SK-N-SH (cell line): Measurements from ENCODE around the gene MYO7A. TPM values are rescaled to one million over a fixed set of nuclear protein-coding genes. Genes with fewer than 3 reads are reported as not detected.

Experiments used
- CTCF ChIA-PET: fragments of 300-600, 350-600 bp; formaldehyde crosslinking; extraction: SDS; loops from one replicate; lab custom pipeline; 2021; lab: Yijun Ruan, JAX
- POLR2A ChIA-PET: fragments of 350-600 bp; sonication (Branson Sonifier 250); formaldehyde crosslinking; extraction: SDS; loops from one replicate; lab custom pipeline; 2020; ENCODE audit warnings: antibody characterized with exemption, inconsistent platforms; lab: Yijun Ruan, JAX
- DNase-seq: peaks from one replicate; pipeline ENCODE4 v3.0.0; 2012
- H2AFZ ChIP-seq: fragments of 200-600 bp; sonication (generic); 2 replicates; pipeline ENCODE4 v1.8.1; 2016; ENCODE audit warnings: antibody characterized with exemption, mild to moderate bottlenecking, low read depth
- H3F3A ChIP-seq: fragments of 200-600 bp; sonication (generic); replicated peaks from 2 replicates; pipeline ENCODE3; 2016; ENCODE audit warnings: antibody characterized with exemption, mild to moderate bottlenecking; ENCODE audit not compliant: insufficient read depth
- H3K27ac ChIP-seq, 2 experiments: fragments of 200-500 bp in 1 of 2; fragments of 200-600 bp in 1 of 2; sonication (Bioruptor generic) in 1 of 2; sonication (generic), shearing (Covaris generic) in 1 of 2; 2 replicates each; pipeline versions ENCODE4 v1.5.1 to v1.6.1; 2014 to 2016; ENCODE audit warnings: low read depth in 2 of 2, inconsistent platforms in 1 of 2, low read length in 1 of 2, mild to moderate bottlenecking in 1 of 2, mixed read lengths in 1 of 2
- H3K27me3 ChIP-seq: fragments of 200-600 bp; sonication (generic), shearing (Covaris generic); 2 replicates; pipeline ENCODE4 v1.6.1; 2016; ENCODE audit warnings: mixed run types; ENCODE audit not compliant: insufficient read depth
- H3K36me3 ChIP-seq, 2 experiments: fragments of 200-500 bp in 1 of 2; fragments of 200-600 bp in 1 of 2; sonication (Bioruptor generic) in 1 of 2; sonication (generic) in 1 of 2; replicated peaks in 1 of 2; 2 replicates each; pipeline versions ENCODE3 to v1.5.1; 2014 to 2016; ENCODE audit warnings: low read length in 1 of 2, mild to moderate bottlenecking in 1 of 2; ENCODE audit not compliant: insufficient read depth in 2 of 2, control insufficient read depth in 1 of 2
- H3K4me1 ChIP-seq, 2 experiments: fragments of 200-500 bp in 1 of 2; fragments of 200-600 bp in 1 of 2; sonication (Bioruptor generic) in 1 of 2; sonication (generic), shearing (Covaris generic) in 1 of 2; 2 replicates each; pipeline versions ENCODE4 v1.5.1 to v1.6.1; 2014 to 2016; ENCODE audit warnings: low read depth in 1 of 2, low read length in 1 of 2, mixed run types in 1 of 2; ENCODE audit not compliant: insufficient read depth in 2 of 2, control insufficient read depth in 1 of 2
- H3K4me2 ChIP-seq: fragments of 200-600 bp; sonication (generic), shearing (Covaris generic); 2 replicates; pipeline ENCODE4 v1.6.1; 2017; ENCODE audit warnings: mixed run types
- H3K4me3 ChIP-seq, 2 experiments: fragments of 200-500 bp in 1 of 2; fragments of 200-600 bp in 1 of 2; sonication (Bioruptor generic) in 1 of 2; sonication (generic), shearing (Covaris generic) in 1 of 2; 2 replicates each; pipeline versions ENCODE4 v1.5.1 to v1.8.1; 2014 to 2016; ENCODE audit warnings: low read depth in 2 of 2, inconsistent platforms in 1 of 2, low read length in 1 of 2, mild to moderate bottlenecking in 1 of 2, mixed read lengths in 1 of 2, moderate library complexity in 1 of 2
- H3K79me2 ChIP-seq: fragments of 200-600 bp; sonication (generic); 2 replicates; pipeline ENCODE4 v1.8.1; 2017; ENCODE audit warnings: mild to moderate bottlenecking; ENCODE audit not compliant: insufficient read depth
- H3K9ac ChIP-seq: fragments of 200-600 bp; sonication (generic); 2 replicates; pipeline ENCODE4 v1.6.1; 2017; ENCODE audit warnings: mixed run types
- H3K9me2 ChIP-seq: fragments of 200-600 bp; sonication (generic); 2 replicates; pipeline ENCODE4 v1.6.1; 2017; ENCODE audit warnings: mixed run types
- H3K9me3 ChIP-seq: fragments of 200-600 bp; sonication (generic); 2 replicates; pipeline ENCODE4 v1.6.1; 2017; ENCODE audit warnings: mixed run types, mild to moderate bottlenecking, moderate library complexity
- H4K20me1 ChIP-seq: fragments of 200-600 bp; sonication (generic); 2 replicates; pipeline ENCODE4 v1.6.1; 2017; ENCODE audit warnings: mild to moderate bottlenecking, mixed run types; ENCODE audit not compliant: insufficient read depth
- ELF1 ChIP-seq: IDR thresholded peaks from 2 replicates; pipeline ENCODE4 v1.4.0; 2012
- EP300 ChIP-seq, 2 experiments: IDR thresholded peaks; 2 replicates each; pipeline versions ENCODE4 v1.4.0 to v1.6.1; 2012; ENCODE audit warnings: borderline replicate concordance in 1 of 2, low read depth in 1 of 2, low read length in 1 of 2
- FOXJ3 ChIP-seq: sonication (generic); formaldehyde crosslinking; IDR thresholded peaks from 2 replicates; pipeline ENCODE4 v1.5.1; 2020; ENCODE audit warnings: mild to moderate bottlenecking, missing genetic modification reagents
- FOXM1 ChIP-seq: IDR thresholded peaks from 2 replicates; pipeline ENCODE4 v1.4.0; 2012; ENCODE audit warnings: low read depth, mild to moderate bottlenecking
- GABPA ChIP-seq: IDR thresholded peaks from 2 replicates; pipeline ENCODE4 v1.4.0; 2012; ENCODE audit warnings: low read depth, mild to moderate bottlenecking
- JUND ChIP-seq: IDR thresholded peaks from 2 replicates; pipeline ENCODE4 v1.4.0; 2012
- MEF2A ChIP-seq: IDR thresholded peaks from 2 replicates; pipeline ENCODE4 v1.4.0; 2012; ENCODE audit warnings: low read depth, borderline replicate concordance
- MXI1 ChIP-seq: IDR thresholded peaks from 2 replicates; pipeline ENCODE4 v1.6.1; 2012; ENCODE audit warnings: mild to moderate bottlenecking, low read depth, low read length, improper control_type of control experiment
- NFIC ChIP-seq: IDR thresholded peaks from 2 replicates; pipeline ENCODE4 v1.4.0; 2012; ENCODE audit warnings: borderline replicate concordance
- POLR2AphosphoS5 ChIP-seq: IDR thresholded peaks from 2 replicates; pipeline ENCODE4 v1.6.1; 2012; ENCODE audit warnings: low read depth, low read length
- RCOR1 ChIP-seq: fragments of 150-350 bp; IDR thresholded peaks from 2 replicates; pipeline ENCODE4 v1.6.1; 2017; ENCODE audit warnings: antibody characterized with exemption, low read length
- RFX5 ChIP-seq: IDR thresholded peaks from 2 replicates; pipeline ENCODE4 v1.6.1; 2012; ENCODE audit warnings: mild to moderate bottlenecking, improper control_type of control experiment, low read length
- SIN3A ChIP-seq: IDR thresholded peaks from 2 replicates; pipeline ENCODE4 v1.6.1; 2012; ENCODE audit warnings: low read depth, mild to moderate bottlenecking, low read length, moderate library complexity, borderline replicate concordance
- TAF1 ChIP-seq: IDR thresholded peaks from 2 replicates; pipeline ENCODE4 v1.6.1; 2012; ENCODE audit warnings: low read depth, mild to moderate bottlenecking, low read length, moderate library complexity, borderline replicate concordance
- TEAD4 ChIP-seq: IDR thresholded peaks from 2 replicates; pipeline ENCODE4 v1.4.0; 2012; ENCODE audit warnings: mild to moderate bottlenecking, borderline replicate concordance; ENCODE audit not compliant: insufficient read depth
- WGBS: methylation state at CpG from one replicate; pipeline ENCODE4 v1.1.6; 2017; ENCODE audit warnings: low lambda C conversion rate; 5-methylcytosine and 5-hydroxymethylcytosine counted together
- polyA plus RNA-seq, 3 experiments: library from polyadenylated mRNA; depleted of rRNA; stranded (reverse); fragments of >200 nt; gene quantifications; 2 replicates each; pipeline ENCODE4 v1.2.3, GENCODE V29; 2012
- TF ChIP-seq, protein P1 (sequence below): IDR thresholded peaks from 2 replicates; pipeline ENCODE4 v1.4.0; 2012; ENCODE audit warnings: low read depth, borderline replicate concordance
- TF ChIP-seq, protein P2 (sequence below): fragments of 150-350 bp; IDR thresholded peaks from 2 replicates; pipeline ENCODE4 v1.6.1; 2017; ENCODE audit warnings: antibody characterized with exemption, low read length, low read depth, borderline replicate concordance
- TF ChIP-seq, protein P3 (sequence below): IDR thresholded peaks from 2 replicates; pipeline ENCODE4 v1.4.0; 2012; ENCODE audit warnings: low read depth

The MYO7A gene
- polyA plus RNA-seq, 1 of the 3 experiments (the other 2 are of a cell fraction), result 0.08 TPM

DNA sequence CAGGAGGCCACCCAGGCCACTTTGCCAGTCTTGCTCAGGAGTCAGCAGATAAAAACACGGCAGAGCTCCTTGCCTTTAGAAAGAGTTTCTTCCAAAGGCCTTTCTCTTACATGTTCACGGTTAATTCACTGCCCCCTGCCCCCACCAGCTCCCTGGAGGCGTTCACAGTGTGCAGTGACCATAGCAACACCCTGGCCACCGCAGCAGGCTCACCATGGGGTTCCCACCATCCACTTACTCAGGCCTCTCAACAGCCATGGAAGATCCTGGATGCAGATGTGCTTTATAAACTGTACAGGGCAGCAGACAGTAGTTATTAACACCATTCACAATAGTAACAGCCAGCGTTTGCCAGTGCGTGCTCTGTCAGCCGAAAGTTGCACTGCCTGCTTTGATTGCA lies 10.6 kb upstream of the MYO7A start:
- H3K79me2 ChIP-seq, result no peaks in the 10 kb centered on the region
- H3K9me2 ChIP-seq, result no peaks in the 10 kb centered on the region
- H3K36me3 ChIP-seq, result peaks cover 0 to 17% of the 10 kb centered on the region in 2 experiments
- POLR2A ChIA-PET, result no interaction called here
- H3K27me3 ChIP-seq, result no peaks in the 10 kb centered on the region
- CTCF ChIA-PET, result interaction anchor here (0.6 to 11.2 kb wide), 8 partner anchors 11 to 440 kb away, joined by 3 to 111 read pairs (median 3); partner anchors contain the start of gene MYO7A
- DNase-seq, result no peak
- no peaks in the 10 kb centered on the region for H4K20me1 ChIP-seq
- no peak overlapping the region for H3K27ac ChIP-seq
- no peak overlapping the region for H3K4me2 ChIP-seq
- no peak overlapping the region for H3K9ac ChIP-seq
- 0 out of 4 replicates have a peak, but pooled peaks cover 0 to 2% of the 10 kb centered on the region in 2 experiments for H3K4me1 ChIP-seq
- 90% methylated on average over 4 of the region's 7 CpGs for whole genome bisulfite sequencing
- H3K4me3 ChIP-seq, result no peak overlapping the region
- H3F3A ChIP-seq, result no peaks in the 10 kb centered on the region
- H3K9me3 ChIP-seq, result no peaks in the 10 kb centered on the region
- no peak overlapping the region for H2AFZ ChIP-seq
- no peak for TF ChIP-seq TAF1

DNA sequence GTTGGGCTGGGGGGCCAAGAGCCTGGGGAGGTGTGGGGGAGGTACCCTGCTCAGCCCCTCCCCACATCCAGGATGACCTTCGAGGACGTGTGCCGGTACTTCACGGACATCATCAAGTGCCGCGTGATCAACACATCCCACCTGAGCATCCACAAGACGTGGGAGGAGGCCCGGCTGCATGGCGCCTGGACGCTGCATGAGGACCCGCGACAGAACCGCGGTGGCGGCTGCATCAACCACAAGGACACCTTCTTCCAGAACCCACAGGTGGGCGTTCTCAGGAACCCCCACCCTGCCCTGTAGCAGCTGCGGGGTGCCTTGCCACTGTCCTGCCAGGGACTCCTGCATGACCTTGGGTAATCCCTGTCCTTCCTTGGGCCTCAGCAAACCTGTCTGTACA lies 10.0 kb upstream of the MYO7A start:
- Histone ChIP-seq H3F3A (no peaks in the 10 kb centered on the region), H4K20me1 (no peaks in the 10 kb centered on the region), H3K27me3 (no peaks in the 10 kb centered on the region), H3K79me2 (no peaks in the 10 kb centered on the region), H3K27ac (no peak overlapping the region), H3K4me1 (0 out of 4 replicates have a peak, but pooled peaks cover 0 to 2% of the 10 kb centered on the region in 2 experiments), H3K4me2 (no peak overlapping the region), H3K9me3 (no peaks in the 10 kb centered on the region), H3K4me3 (no peak overlapping the region), H3K9ac (no peak overlapping the region), H2AFZ (no peak overlapping the region), H3K36me3 (peaks cover 0 to 23% of the 10 kb centered on the region in 2 experiments), H3K9me2 (no peaks in the 10 kb centered on the region)
- 94% methylated on average over 16 of the region's 17 CpGs for WGBS
- ChIA-PET CTCF (interaction anchor here (1.0 to 11.2 kb wide), 5 partner anchors 10 to 439 kb away, joined by 3 to 111 read pairs (median 4); partner anchors contain the start of gene MYO7A), POLR2A (no interaction called here)
- no peak for TF ChIP-seq JUND
- DNase-seq, result no peak

DNA sequence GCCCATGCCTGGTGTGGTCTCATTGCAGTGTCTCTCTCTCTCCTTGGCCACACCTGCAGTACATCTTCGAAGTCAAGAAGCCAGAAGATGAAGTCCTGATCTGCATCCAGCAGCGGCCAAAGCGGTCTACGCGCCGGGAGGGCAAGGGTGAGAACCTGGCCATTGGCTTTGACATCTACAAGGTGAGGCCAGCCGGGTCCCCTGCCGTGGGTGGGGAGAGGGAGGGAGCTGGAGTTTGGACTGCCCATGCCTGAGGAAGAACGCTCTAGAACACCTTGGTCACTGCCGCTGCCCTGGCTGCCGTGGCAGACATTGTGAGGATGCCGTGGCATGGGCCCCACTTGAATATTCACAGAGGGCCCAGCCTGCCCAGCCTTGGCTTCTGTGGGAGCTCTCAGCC lies 9.1 kb upstream of the MYO7A start:
- H3K79me2 ChIP-seq, result no peaks in the 10 kb centered on the region

More for the DNA sequence above, 9.1 kb upstream of the MYO7A start:
- Histone ChIP-seq H3K4me3 (no peak overlapping the region), H3K9ac (no peak overlapping the region), H3K27me3 (no peaks in the 10 kb centered on the region)
- CTCF ChIA-PET, result interaction anchor here (0.8 to 11.2 kb wide), 5 partner anchors 9 to 94 kb away, joined by 3 to 111 read pairs (median 4); partner anchors contain the start of gene MYO7A
- TF ChIP-seq SIN3A (no peak), TAF1 (no peak), GABPA (no peak), MEF2A (no peak), MXI1 (no peak), FOXJ3 (CRISPR knock-in tag) (no peak), TEAD4 (no peak), ELF1 (no peak), FOXM1 (no peak), EP300 (IDR thresholded peaks at IDR 0.05; ENCODE audit: borderline replicate concordance in 1 of 2, low read depth in 1 of 2, low read length in 1 of 2) (no peak), POLR2AphosphoS5 (no peak), NFIC (no peak), RCOR1 (no peak), RFX5 (no peak)
- TF ChIP-seq, protein P1, sequence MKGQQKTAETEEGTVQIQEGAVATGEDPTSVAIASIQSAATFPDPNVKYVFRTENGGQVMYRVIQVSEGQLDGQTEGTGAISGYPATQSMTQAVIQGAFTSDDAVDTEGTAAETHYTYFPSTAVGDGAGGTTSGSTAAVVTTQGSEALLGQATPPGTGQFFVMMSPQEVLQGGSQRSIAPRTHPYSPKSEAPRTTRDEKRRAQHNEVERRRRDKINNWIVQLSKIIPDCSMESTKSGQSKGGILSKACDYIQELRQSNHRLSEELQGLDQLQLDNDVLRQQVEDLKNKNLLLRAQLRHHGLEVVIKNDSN, result no peak
- TF ChIP-seq, protein P2, sequence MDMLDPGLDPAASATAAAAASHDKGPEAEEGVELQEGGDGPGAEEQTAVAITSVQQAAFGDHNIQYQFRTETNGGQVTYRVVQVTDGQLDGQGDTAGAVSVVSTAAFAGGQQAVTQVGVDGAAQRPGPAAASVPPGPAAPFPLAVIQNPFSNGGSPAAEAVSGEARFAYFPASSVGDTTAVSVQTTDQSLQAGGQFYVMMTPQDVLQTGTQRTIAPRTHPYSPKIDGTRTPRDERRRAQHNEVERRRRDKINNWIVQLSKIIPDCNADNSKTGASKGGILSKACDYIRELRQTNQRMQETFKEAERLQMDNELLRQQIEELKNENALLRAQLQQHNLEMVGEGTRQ, result no peak
- TF ChIP-seq, protein P3, sequence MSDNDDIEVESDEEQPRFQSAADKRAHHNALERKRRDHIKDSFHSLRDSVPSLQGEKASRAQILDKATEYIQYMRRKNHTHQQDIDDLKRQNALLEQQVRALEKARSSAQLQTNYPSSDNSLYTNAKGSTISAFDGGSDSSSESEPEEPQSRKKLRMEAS, result no peak
- TF ChIP-seq, all 33 proteins: peak for 0
- Histone ChIP-seq H3K27ac (no peak overlapping the region), H2AFZ (no peak overlapping the region), H3K9me2 (no peaks in the 10 kb centered on the region), H3K4me2 (no peak overlapping the region), H4K20me1 (no peaks in the 10 kb centered on the region), H3K9me3 (no peaks in the 10 kb centered on the region), H3K36me3 (peaks cover 0 to 28% of the 10 kb centered on the region in 2 experiments), H3K4me1 (no peaks in the 10 kb centered on the region), H3F3A (no peaks in the 10 kb centered on the region)
- no peak for DNase-seq
- WGBS, result 93% methylated on average over 8 of the region's 12 CpGs
- POLR2A ChIA-PET, result no interaction called here
